ENCODE results near the gene ZIC1.
A peak's percentile ranks its signal among the peaks of the same experiment; 100 is the strongest.

The ZIC1 gene

GRCh38 chr3:147409143-147410115 is at the start of gene ZIC1:
Gene ZIC1 (plus strand): TSS chr3:147409365. CDS start chr3:147410113, 748 bp downstream.
- Histone ChIP-seq H3K36me3 (ENCODE audit: control insufficient read depth, insufficient read depth, low read length) (no peaks in the 10 kb centered on the region), H3K4me3 (replicated peaks; ENCODE audit: low read depth, low read length) (no peak within 1 kb of the TSS), H3K27me3 (replicated peaks; ENCODE audit: control insufficient read depth, insufficient read depth, low read length) (no peaks in the 10 kb centered on the region; the same call in none of the 2 replicates)
- no peak for TF ChIP-seq CTCF (IDR thresholded peaks at IDR 0.05; ENCODE audit: insufficient read depth, low read length, poor library complexity, severe bottlenecking)
- no peak for DNase-seq (ENCODE audit: extremely low read depth, insufficient read length)

GRCh38 chr3:147360051-147360439 is 49.1 kb upstream of the ZIC1 start:
- TF ChIP-seq CTCF (IDR thresholded peaks at IDR 0.05; ENCODE audit: insufficient read depth, low read length, poor library complexity, severe bottlenecking): no peak
- DNase-seq (ENCODE audit: extremely low read depth, insufficient read length): no peak
- Histone ChIP-seq H3K27me3 (replicated peaks; ENCODE audit: control insufficient read depth, insufficient read depth, low read length) (peaks cover 2% of the 10 kb centered on the region), H3K4me3 (replicated peaks; ENCODE audit: low read depth, low read length) (no peak overlapping the region), H3K36me3 (ENCODE audit: control insufficient read depth, insufficient read depth, low read length) (no peaks in the 10 kb centered on the region)

GRCh38 chr3:147360646-147361453 is 48.3 kb upstream of the ZIC1 start:
- no peak for TF ChIP-seq CTCF (IDR thresholded peaks at IDR 0.05; ENCODE audit: insufficient read depth, low read length, poor library complexity, severe bottlenecking)
- peaks cover 2% of the 10 kb centered on the region for H3K27me3 ChIP-seq (replicated peaks; ENCODE audit: control insufficient read depth, insufficient read depth, low read length)
- H3K4me3 ChIP-seq (replicated peaks; ENCODE audit: low read depth, low read length): no peak overlapping the region
- no peaks in the 10 kb centered on the region for H3K36me3 ChIP-seq (ENCODE audit: control insufficient read depth, insufficient read depth, low read length)
- no peak for DNase-seq (ENCODE audit: extremely low read depth, insufficient read length)

- H3K27me3 ChIP-seq (replicated peaks; ENCODE audit: control insufficient read depth, insufficient read depth, low read length): peaks cover 2% of the 10 kb centered on the region
Observed at GRCh38 chr3:147361454-147362420, 47.4 kb upstream of the ZIC1 start.

More at GRCh38 chr3:147361454-147362420, 47.4 kb upstream of the ZIC1 start:
- no peaks in the 10 kb centered on the region for H3K36me3 ChIP-seq (ENCODE audit: control insufficient read depth, insufficient read depth, low read length)
- DNase-seq (ENCODE audit: extremely low read depth, insufficient read length): no peak
- peak; percentile 81 for TF ChIP-seq CTCF (IDR thresholded peaks at IDR 0.05; ENCODE audit: insufficient read depth, low read length, poor library complexity, severe bottlenecking)
- H3K4me3 ChIP-seq (replicated peaks; ENCODE audit: low read depth, low read length): no peak overlapping the region

Data from GM06990 (cell line).